Measurements from ENCODE around the gene C1QBP. TPM values are rescaled to one million over a fixed set of nuclear protein-coding genes. Genes with fewer than 3 reads are reported as not detected.

The C1QBP gene, protein sequence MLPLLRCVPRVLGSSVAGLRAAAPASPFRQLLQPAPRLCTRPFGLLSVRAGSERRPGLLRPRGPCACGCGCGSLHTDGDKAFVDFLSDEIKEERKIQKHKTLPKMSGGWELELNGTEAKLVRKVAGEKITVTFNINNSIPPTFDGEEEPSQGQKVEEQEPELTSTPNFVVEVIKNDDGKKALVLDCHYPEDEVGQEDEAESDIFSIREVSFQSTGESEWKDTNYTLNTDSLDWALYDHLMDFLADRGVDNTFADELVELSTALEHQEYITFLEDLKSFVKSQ
- 100 to 1,000 TPM; 102 to 200 (median 134) TPM for total RNA-seq

DNA sequence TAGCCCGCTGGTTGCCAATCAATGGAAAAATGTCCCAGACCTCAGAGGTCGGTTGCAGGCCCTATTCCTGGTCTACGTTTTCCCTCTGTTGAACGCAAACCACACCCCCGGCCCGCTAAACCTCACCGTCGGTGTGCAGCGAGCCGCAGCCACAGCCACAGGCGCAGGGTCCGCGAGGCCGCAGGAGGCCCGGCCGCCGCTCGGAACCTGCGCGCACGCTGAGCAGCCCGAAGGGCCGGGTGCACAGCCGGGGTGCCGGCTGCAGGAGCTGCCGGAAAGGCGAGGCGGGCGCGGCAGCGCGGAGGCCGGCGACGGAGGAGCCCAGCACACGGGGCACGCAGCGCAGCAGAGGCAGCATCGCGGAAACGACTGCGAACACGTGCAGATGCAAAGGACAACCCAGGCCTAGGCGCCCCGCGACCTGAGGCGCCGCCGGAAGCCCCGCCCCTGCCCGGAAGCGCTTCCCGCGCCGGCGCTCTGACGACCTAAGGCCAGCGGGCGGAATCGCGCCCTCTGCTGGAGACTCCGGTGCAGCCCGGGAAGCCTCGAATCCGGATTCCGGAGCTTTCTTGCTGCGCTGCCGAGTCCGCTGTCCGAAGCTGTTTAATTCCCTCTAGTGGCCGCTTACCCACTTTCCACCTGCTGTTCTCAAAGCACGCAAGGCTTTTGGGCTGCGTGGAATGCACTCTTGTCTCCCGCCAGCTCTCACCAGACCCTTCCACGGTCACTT lies at the start of gene C1QBP:
TSS of gene C1QBP (minus strand) at position 440 of the 730 bp plus-strand sequence. CDS start at position 358, 82 bp downstream.
- ATAC-seq (peak; percentile 97 to 98), DNase-seq (peak; percentile 70 to 87)
- peak within 1 kb of the TSS; percentile 69 to 88 (median 78) for H3K4me3 ChIP-seq
- in situ Hi-C loops (cut with MboI; ENCODE audit: low sequenced_read_pairs in 4 of 4) (loop anchor here in 1 of 4 donors (25.0 kb wide), 1 partner anchor 202 kb away; the partner anchor contains the start of gene SCIMP), intact Hi-C loops (cut with DNase I; ENCODE audit: low total_unique reads) (loop anchor here (1.0 to 2.0 kb wide), 4 partner anchors 20 to 246 kb away; partner anchors contain the start of gene NUP88)
- H3K9me3 ChIP-seq, result no peaks in the 10 kb centered on the region
- TF ChIP-seq, protein P1, sequence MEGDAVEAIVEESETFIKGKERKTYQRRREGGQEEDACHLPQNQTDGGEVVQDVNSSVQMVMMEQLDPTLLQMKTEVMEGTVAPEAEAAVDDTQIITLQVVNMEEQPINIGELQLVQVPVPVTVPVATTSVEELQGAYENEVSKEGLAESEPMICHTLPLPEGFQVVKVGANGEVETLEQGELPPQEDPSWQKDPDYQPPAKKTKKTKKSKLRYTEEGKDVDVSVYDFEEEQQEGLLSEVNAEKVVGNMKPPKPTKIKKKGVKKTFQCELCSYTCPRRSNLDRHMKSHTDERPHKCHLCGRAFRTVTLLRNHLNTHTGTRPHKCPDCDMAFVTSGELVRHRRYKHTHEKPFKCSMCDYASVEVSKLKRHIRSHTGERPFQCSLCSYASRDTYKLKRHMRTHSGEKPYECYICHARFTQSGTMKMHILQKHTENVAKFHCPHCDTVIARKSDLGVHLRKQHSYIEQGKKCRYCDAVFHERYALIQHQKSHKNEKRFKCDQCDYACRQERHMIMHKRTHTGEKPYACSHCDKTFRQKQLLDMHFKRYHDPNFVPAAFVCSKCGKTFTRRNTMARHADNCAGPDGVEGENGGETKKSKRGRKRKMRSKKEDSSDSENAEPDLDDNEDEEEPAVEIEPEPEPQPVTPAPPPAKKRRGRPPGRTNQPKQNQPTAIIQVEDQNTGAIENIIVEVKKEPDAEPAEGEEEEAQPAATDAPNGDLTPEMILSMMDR (IDR thresholded peaks at IDR 0.05 in 4 of 5, conservative IDR thresholded peaks at IDR 0.05 in 1 of 5), result peak; percentile 98 to 100 (median 99)
- peak; percentile 49 to 59 for TF ChIP-seq POLR2A (IDR thresholded peaks at IDR 0.05)
- H3K4me1 ChIP-seq, result peaks cover 19% of the 10 kb centered on the region in 2 donors
- no peaks in the 10 kb centered on the region for H3K27me3 ChIP-seq
- H3K27ac ChIP-seq, result peak within 1 kb of the TSS; percentile 77 to 86 (median 83)
- peaks cover 0 to 44% of the 10 kb centered on the region in 2 donors for H3K36me3 ChIP-seq

DNA sequence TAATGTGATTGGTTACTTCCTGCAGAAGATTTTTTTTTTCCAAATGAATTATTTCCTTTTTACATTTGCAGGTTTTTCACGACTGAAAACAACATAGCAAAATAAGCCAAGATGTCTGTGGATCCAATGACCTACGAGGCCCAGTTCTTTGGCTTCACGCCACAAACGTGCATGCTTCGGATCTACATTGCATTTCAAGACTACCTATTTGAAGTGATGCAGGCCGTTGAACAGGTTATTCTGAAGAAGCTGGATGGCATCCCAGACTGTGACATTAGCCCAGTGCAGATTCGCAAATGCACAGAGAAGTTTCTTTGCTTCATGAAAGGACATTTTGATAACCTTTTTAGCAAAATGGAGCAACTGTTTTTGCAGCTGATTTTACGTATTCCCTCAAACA lies 49.8 kb upstream of the C1QBP start:
- H3K4me3 ChIP-seq, result no peak overlapping the region
- in situ Hi-C loops (cut with MboI; ENCODE audit: low sequenced_read_pairs in 4 of 4) (no loop called here), intact Hi-C loops (cut with DNase I; ENCODE audit: low total_unique reads) (loop anchor here (5.0 to 10.0 kb wide), 3 partner anchors 1166 to 1854 kb away; partner anchors contain the start of genes C17orf100, CTNS, MED31 and SHPK)
- TF ChIP-seq, protein P1 (IDR thresholded peaks at IDR 0.05 in 4 of 5, conservative IDR thresholded peaks at IDR 0.05 in 1 of 5), result no peak
- TF ChIP-seq POLR2A (IDR thresholded peaks at IDR 0.05), result no peak
- peaks cover 0 to 33% of the 10 kb centered on the region in 2 donors for H3K36me3 ChIP-seq
- DNase-seq (no peak), ATAC-seq (no peak)
- H3K27me3 ChIP-seq, result no peaks in the 10 kb centered on the region
- H3K27ac ChIP-seq, result no peak overlapping the region
- H3K9me3 ChIP-seq, result no peaks in the 10 kb centered on the region
- peaks cover 19 to 22% of the 10 kb centered on the region in 2 donors for H3K4me1 ChIP-seq

DNA sequence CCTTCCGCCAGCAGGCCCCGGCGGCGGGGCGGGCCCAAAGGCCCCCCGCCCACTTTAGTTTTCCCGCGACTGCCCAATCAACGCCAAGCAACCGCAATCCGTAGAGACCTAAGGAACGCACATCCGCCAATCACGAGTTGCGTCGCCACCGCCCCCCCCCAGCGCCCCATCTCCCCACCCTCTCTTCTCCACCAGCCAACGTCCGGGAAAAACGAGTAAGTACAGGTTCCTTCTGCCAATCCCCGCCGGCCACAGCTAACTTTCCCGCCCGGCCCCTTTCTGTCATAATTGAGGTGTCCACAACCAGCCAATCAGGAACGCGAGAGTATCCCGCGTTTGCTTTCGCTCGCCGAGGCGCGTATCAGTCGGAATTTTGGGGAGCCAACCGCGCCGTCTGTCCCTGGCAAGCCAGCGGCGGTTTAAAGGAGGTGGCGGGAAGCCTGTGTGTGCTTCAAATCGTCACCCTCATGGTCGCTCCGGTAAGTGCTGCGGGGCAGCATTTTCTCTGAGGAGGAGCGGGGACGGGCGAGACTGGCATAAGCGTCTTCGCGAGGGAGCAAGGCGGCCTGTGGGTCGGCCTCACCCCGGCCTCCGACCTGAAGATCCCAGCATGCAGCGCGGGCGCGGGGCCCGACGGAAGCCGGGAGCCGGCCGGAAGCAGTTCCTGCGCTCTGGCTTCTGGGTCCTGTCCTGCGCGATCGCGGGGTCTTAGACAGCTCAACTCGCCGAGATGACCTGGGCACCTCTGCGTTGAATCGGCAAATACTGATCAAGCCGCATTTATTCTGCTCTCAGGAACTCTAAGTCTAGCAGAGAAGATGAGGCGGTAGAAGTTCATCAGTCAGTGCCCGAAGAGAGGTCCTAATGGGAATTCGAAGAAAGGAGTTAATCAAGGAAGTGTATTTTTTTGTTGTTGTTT lies 47.5 kb upstream of the C1QBP start, which contains the start of gene MIS12:
TSS of gene MIS12 (plus strand) at position 361 of the 919 bp plus-strand sequence. CDS start 2,297 bp downstream, outside the sequence.
- DNase-seq (peak; percentile 99 to 100), ATAC-seq (peak; percentile 95 to 98)
- H3K27ac ChIP-seq, result peak within 1 kb of the TSS; percentile 92 to 98 (median 97)
- H3K4me3 ChIP-seq, result peak within 1 kb of the TSS; percentile 81 to 98 (median 88)
- intact Hi-C loops (cut with DNase I; ENCODE audit: low total_unique reads), result loop anchor here (1.0 to 10.0 kb wide), 6 partner anchors 17 to 1852 kb away; partner anchors contain the start of genes C17orf100, CTNS, MED31 and NUP88
- H3K4me1 ChIP-seq, result peaks cover 19 to 22% of the 10 kb centered on the region in 2 donors
- no peaks in the 10 kb centered on the region for H3K9me3 ChIP-seq
- H3K27me3 ChIP-seq, result no peaks in the 10 kb centered on the region
- TF ChIP-seq, protein P1 (IDR thresholded peaks at IDR 0.05 in 4 of 5, conservative IDR thresholded peaks at IDR 0.05 in 1 of 5), result no peak
- peak; percentile 80 to 84 for TF ChIP-seq POLR2A (IDR thresholded peaks at IDR 0.05)
- H3K36me3 ChIP-seq, result peaks cover 0 to 55% of the 10 kb centered on the region in 2 donors
- in situ Hi-C loops (cut with MboI; ENCODE audit: low sequenced_read_pairs in 4 of 4), result no loop called here
